Natural killer cell (primary cell): ENCODE results near the gene ARID5B. TPM values are rescaled to one million over a fixed set of nuclear protein-coding genes. Genes with fewer than 3 reads are reported as not detected.

ENCODE experiments used
- ATAC-seq, 3 donors: fragments of 150-1000 bp in 2 of 3; fragments of 200-7000 bp in 1 of 3; cut with Tn5 transposase; 1 replicate in 1 of 3; 2 replicates in 2 of 3; pipeline ENCODE4 v1.10.0; 2021; ENCODE audit warnings: mild to moderate bottlenecking in 2 of 3, moderate library complexity in 2 of 3
- DNase-seq, 2 donors: peaks; one replicate each; pipeline versions ENCODE4 v3.0.0 to v3.0.0-alpha.2; 2013 to 2021; ENCODE audit warnings: mixed read lengths in 1 of 2
- H3K27ac ChIP-seq: one replicate; pipeline ENCODE4 v1.5.1; 2013; ENCODE audit warnings: mild to moderate bottlenecking, low read length
- H3K27me3 ChIP-seq: one replicate; pipeline ENCODE4 v1.6.1; 2013; ENCODE audit warnings: low read length; ENCODE audit not compliant: control insufficient read depth, insufficient read depth
- H3K36me3 ChIP-seq: one replicate; pipeline ENCODE4 v1.6.1; 2013; ENCODE audit warnings: low read length; ENCODE audit not compliant: control insufficient read depth, insufficient read depth
- H3K4me1 ChIP-seq: one replicate; pipeline ENCODE4 v1.6.1; 2013; ENCODE audit warnings: low read length; ENCODE audit not compliant: control insufficient read depth, insufficient read depth
- H3K4me3 ChIP-seq: one replicate; pipeline ENCODE4 v1.5.1; 2013; ENCODE audit warnings: low read length
- H3K9me3 ChIP-seq: one replicate; pipeline ENCODE4 v1.6.1; 2013; ENCODE audit warnings: low read length; ENCODE audit not compliant: control insufficient read depth, insufficient read depth
- H3K27ac Mint-ChIP-seq, 2 donors: one replicate each; pipeline ENCODE4 v1.8.0; 2022; ENCODE audit warnings: mild to moderate bottlenecking in 2 of 2, mixed read lengths in 2 of 2, moderate library complexity in 1 of 2
- H3K27me3 Mint-ChIP-seq, 2 donors: one replicate each; pipeline ENCODE4 v1.8.0; 2022; ENCODE audit warnings: low read depth in 2 of 2, mixed read lengths in 2 of 2
- H3K36me3 Mint-ChIP-seq: one replicate; pipeline ENCODE4 v1.8.0; 2022; ENCODE audit warnings: mixed read lengths
- H3K4me1 Mint-ChIP-seq, 2 donors: one replicate each; pipeline ENCODE4 v1.8.0; 2022; ENCODE audit warnings: mixed read lengths in 2 of 2
- H3K4me3 Mint-ChIP-seq: one replicate; pipeline ENCODE4 v1.8.0; 2022; ENCODE audit warnings: mild to moderate bottlenecking, moderate library complexity, mixed read lengths
- H3K9me3 Mint-ChIP-seq, 2 donors: one replicate each; pipeline ENCODE4 v1.8.0; 2022; ENCODE audit warnings: mixed read lengths in 2 of 2
- CTCF ChIP-seq: fragments of 200-600 bp; IDR thresholded peaks from one replicate; pipeline ENCODE4 v1.8.0; 2022; ENCODE audit warnings: antibody characterized with exemption
- WGBS: methylation state at CpG from one replicate; pipeline ENCODE4 v1.1.7; 2013; ENCODE audit warnings: missing lambda C conversion rate; ENCODE audit not compliant: insufficient coverage; 5-methylcytosine and 5-hydroxymethylcytosine counted together
- intact Hi-C: fragments of 100-400 bp; cut with micrococcal nuclease; formaldehyde crosslinking; loops from one replicate; pipeline ENCODE4 v1.14.2; 2022
- total RNA-seq, 4 donors: library from RNA; stranded (reverse); fragments of 120-200 nt in 1 of 4; gene quantifications; one replicate each; pipeline versions ENCODE4 v1.2.3 to v1.2.4, GENCODE V29; 2013 to 2022

Gene ARID5B
- total RNA-seq, 3 donors from 2014 or later (not counting 1 experiment from before 2014, with no cell fraction given) = 22.3 to 44.3 (median 31.3) TPM

- no peak for ATAC-seq
- H3K27me3 Mint-ChIP-seq = no peaks in the 10 kb centered on the region
- intact Hi-C loops = no loop called here
- H3K36me3 ChIP-seq = peaks cover 8% of the 10 kb centered on the region
- peak overlapping the region in 1 of 2 donors; percentile 46 for H3K27ac Mint-ChIP-seq
- peaks cover 18% of the 10 kb centered on the region for H3K4me1 ChIP-seq
- WGBS = 100% methylated on average over 2 of the region's 2 CpGs
- no peak for DNase-seq
- H3K36me3 Mint-ChIP-seq = peaks cover 3% of the 10 kb centered on the region
- H3K9me3 ChIP-seq = no peaks in the 10 kb centered on the region
- no peak overlapping the region for H3K4me3 Mint-ChIP-seq
- no peak overlapping the region for H3K4me3 ChIP-seq
- H3K4me1 Mint-ChIP-seq = peaks cover 67 to 68% of the 10 kb centered on the region in 2 donors
- no peak overlapping the region for H3K27ac ChIP-seq
- no peaks in the 10 kb centered on the region for H3K9me3 Mint-ChIP-seq
- no peaks in the 10 kb centered on the region for H3K27me3 ChIP-seq
- no peak for TF ChIP-seq CTCF
Measured at GRCh38 chr10:61963669-61964058, 62.2 kb downstream of the ARID5B start.

DNA sequence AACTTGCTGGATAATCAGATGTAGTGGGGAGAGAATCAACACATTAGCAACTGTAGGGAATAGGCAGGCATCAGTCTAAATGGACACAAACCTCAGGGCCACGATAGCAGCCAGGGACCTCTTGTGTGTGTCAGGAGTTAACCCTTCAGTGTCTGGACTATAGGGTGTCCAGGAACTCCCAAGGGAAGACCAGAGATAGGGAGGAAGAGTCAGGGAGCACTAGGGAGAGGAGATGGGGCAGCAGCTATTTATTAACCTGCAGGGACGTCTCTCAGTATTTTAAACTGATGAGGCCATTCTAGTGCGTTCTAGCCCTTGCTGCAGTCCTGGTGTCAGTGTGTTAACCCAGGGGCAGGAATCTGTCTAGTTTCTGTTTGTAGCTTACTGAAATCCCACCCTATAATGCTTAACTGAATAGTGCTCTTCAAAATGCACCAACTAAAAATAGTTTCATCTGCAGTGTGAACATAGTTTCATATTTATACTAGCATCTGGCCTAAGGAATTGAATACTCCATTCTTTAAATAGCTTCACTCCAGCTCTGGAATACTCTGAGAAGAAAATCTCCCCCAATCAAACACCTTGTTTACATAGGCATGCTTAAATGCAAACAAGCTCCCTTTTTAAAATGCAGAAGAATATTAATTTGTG, 62.7 kb downstream of the ARID5B start:
- peaks cover 61 to 68% of the 10 kb centered on the region in 2 donors for H3K4me1 Mint-ChIP-seq

GRCh38 chr10:61964949-61965702, 63.6 kb downstream of the ARID5B start:
- Histone ChIP-seq H3K36me3 (peaks cover 8% of the 10 kb centered on the region), H3K4me1 (peaks cover 18% of the 10 kb centered on the region), H3K27ac (no peak overlapping the region), H3K27me3 (no peaks in the 10 kb centered on the region), H3K9me3 (no peaks in the 10 kb centered on the region), H3K4me3 (no peak overlapping the region)
- DNase-seq (no peak), ATAC-seq (no peak)
- intact Hi-C loops = no loop called here
- no peak for TF ChIP-seq CTCF
- Mint-ChIP-seq H3K27me3 (no peaks in the 10 kb centered on the region), H3K27ac (no peak overlapping the region), H3K4me1 (peaks cover 55 to 73% of the 10 kb centered on the region in 2 donors), H3K4me3 (no peak overlapping the region), H3K9me3 (no peaks in the 10 kb centered on the region), H3K36me3 (no peaks in the 10 kb centered on the region)
- 100% methylated on average over 2 of the region's 7 CpGs for WGBS

More for the DNA sequence above, 62.7 kb downstream of the ARID5B start:
- H3K36me3 ChIP-seq = peaks cover 8% of the 10 kb centered on the region
- H3K4me1 ChIP-seq = peaks cover 18% of the 10 kb centered on the region
- H3K4me3 ChIP-seq = no peak overlapping the region
- WGBS = 60% methylated on average over 3 of the region's 3 CpGs
- Mint-ChIP-seq H3K27ac (peak overlapping the region in 1 of 2 donors; percentile 46), H3K4me3 (no peak overlapping the region), H3K9me3 (no peaks in the 10 kb centered on the region), H3K36me3 (no peaks in the 10 kb centered on the region), H3K27me3 (no peaks in the 10 kb centered on the region)
- intact Hi-C loops = no loop called here
- no peaks in the 10 kb centered on the region for H3K9me3 ChIP-seq
- no peak for TF ChIP-seq CTCF
- H3K27ac ChIP-seq = no peak overlapping the region
- H3K27me3 ChIP-seq = no peaks in the 10 kb centered on the region
- no peak for ATAC-seq
- no peak for DNase-seq
